DMS 273 treated with DMSO at 0.1 percent for 48 hours (cell line): Measurements from ENCODE around the gene NFATC3.
"Not testable (repeated sequence)": the region's sequence is repeated elsewhere in the genome, so short reads cannot be mapped to it uniquely, and the experiment has no call there.

Source experiments
- DNase-seq: peaks from one replicate; lab custom pipeline; 2025; lab: John Stamatoyannopoulos, UW

The NFATC3 gene

DNA sequence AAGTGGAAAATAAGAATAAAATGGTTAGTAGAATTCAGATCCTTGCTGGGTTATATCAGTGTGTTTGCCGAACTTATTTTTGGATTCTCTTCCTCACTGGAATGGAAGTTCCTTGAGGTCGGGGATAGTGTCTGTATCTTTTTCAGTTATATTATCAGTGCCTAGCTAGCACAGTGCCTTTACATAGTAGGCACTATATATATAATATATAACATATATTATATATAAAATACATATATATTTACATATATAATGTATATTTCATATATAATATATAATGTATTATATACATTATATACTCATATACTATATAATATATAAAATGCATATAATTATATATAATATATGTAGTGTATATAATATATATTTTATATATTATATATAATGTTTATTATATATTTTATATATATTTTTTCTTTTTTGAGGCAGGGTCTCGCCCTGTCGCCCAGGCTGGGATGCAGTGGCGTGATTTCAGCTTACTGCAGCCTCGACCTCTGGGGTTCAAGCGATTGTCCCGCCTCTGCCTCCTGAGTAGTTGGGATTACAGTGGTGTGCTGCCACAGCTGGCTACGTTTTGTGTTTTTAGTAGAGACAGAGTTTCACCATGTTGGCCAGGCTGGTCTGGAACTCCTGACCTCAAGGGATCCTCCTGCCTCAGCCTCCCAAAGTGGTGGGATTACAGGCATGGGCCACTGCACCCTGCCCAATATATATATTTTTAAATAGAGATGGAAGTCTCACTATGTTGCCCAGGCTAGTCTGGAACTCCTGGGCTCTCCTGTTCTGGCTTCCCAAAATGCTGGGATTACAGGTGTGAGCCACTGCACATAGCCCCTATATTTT lies 3.2 kb downstream of the NFATC3 start:
- DNase-seq = no peak

GRCh38 chr16:68089067-68089466 lies 3.9 kb downstream of the NFATC3 start:
- DNase-seq = no peak

DNA sequence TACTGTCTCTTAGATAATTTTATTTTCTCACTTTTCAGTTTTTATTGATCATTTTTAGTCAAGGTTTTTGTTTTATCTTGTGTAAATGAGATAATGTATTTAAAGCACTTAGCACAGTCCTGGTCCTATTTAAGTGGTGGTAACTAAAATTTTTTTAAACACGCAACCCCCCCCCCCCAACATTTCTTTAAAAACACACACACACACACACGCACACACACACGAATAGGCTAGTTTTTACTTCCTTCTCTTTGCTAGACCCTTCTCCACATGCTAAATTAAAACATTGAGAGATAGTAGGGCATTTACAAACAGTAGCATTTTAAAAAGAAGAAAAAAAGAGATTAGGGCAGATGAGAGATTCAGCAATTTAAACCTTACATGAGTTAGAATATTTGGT lies 5.0 kb downstream of the NFATC3 start:
- no peak for DNase-seq

GRCh38 chr16:68090533-68090932 lies 5.4 kb downstream of the NFATC3 start:
- DNase-seq = no peak

DNA sequence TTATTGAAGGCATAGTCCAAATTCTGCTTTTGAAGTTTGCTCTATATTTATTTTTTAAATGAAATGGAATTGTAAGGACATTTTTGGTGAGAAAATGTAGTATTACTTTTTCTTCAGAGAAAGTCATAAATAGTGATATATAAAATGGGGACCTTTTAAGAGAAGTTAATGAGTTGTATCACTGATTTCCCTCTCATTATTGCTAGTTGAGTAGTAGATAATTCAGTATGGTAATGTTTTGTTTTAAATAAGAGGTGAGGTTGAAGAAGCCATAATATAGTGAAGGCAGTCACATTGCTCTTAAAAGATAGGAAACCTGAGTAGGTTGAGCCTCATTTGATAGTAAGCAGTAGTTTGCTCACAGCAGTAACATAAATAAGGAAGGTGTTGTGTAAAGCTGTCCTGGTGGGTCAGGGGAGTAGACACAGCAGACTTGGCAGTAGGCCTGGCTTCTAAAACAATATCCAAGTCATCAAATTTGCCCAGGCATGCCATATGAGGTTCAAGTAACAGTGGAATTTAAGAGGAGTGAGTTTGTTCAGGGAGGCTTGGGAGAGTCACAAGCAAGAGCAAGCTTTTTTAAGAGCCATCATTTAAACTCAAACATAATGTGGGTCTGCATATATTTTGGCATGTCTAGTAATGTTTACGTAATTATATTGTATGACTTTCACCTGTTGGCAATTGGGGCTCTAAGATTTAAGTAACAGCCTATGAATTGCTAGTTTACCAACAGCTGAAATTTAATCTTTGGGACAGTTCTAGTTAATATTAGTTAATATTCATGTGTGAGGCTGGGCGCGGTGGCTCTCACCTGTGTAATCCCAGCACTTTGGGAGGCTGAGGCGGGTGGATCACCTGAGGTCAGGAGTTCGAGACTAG lies 6.5 kb downstream of the NFATC3 start:
- peak; percentile 70 for DNase-seq

- DNase-seq = not testable (repeated sequence)
These were observed 7.1 kb downstream of the NFATC3 start for GRCh38 chr16:68092275-68092674.

DNA sequence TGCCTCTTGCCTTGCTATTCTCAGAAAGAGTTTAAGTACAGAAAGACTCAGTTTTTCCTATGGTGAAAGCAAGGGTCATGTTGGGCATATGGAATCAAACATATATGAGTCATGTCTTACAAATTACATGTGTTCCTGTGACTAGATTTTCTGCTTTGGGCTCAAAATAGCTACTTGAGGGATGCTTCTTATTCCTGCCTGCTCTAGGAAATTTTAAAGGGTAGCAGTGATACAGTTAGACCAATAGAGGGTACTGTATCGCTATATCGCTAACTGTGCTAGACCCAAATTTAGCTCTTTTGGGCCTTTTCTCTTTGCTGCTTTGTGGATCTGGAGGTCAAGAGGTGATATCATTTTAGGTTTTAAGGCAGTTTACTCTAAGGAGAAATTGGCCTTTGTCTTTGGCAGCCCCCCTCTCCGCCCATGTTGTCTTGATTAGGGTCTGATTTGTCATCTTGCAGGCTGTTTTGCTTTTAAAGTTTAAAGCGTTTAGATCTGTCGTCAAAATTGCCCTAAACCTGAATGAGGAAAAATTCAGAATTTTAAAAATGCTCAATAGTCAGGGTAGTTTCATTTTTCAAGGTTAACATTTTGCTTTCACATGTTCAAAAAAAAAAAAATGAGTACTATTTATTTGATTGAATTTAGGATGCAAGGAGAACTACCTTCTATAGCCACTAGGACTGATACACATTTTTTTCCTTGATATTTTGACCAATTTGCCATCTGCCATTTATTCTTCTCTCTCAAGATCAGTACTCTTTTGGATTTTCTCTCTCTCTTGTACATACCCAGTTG lies 8.8 kb downstream of the NFATC3 start:
- no peak for DNase-seq

GRCh38 chr16:68094614-68094934 lies 9.4 kb downstream of the NFATC3 start:
- DNase-seq = no peak

DNA sequence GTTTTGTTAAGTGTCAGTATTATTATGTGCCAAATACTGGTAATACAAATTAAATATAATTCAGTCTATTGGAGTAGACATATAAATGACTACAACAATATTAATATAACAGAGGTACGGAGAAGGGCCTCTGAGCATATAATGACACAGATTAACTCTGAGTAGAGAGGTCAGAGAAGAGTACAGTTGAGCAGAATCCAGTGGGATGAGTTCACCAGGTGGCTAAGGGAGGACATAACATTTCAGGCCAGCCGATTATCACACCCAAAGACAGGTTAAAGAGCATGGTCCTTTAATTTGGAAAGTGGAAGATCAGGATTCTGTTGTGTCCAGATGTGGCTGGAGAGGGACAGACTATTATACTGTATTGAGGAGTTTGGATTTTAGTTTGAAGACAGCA lies 11.3 kb downstream of the NFATC3 start:
- no peak for DNase-seq

- no peak for DNase-seq
These were observed 11.9 kb downstream of the NFATC3 start for GRCh38 chr16:68097088-68097487.

DNA sequence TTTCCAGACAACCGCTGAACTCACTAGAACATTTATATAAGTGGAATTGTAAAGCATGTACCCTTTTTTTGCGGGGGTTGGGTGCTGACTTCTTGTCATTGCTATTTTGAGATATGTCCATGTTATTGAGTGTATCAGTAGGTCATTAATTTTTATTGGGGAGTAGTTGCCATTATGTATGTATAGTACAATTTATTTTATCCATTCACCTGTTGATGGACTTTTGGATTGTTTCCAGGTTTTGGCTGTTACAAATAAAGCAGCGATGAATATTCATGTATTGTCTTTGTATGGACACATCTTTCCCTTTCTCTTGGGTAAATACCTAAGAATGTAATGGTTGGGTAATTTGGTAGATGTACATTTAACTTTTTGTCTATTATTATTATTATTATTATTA lies 12.7 kb downstream of the NFATC3 start:
- DNase-seq = no peak

GRCh38 chr16:68100488-68100887 lies 15.3 kb downstream of the NFATC3 start:
- no peak for DNase-seq

- DNase-seq = no peak
These were observed 20.4 kb downstream of the NFATC3 start for GRCh38 chr16:68105611-68106010.

DNA sequence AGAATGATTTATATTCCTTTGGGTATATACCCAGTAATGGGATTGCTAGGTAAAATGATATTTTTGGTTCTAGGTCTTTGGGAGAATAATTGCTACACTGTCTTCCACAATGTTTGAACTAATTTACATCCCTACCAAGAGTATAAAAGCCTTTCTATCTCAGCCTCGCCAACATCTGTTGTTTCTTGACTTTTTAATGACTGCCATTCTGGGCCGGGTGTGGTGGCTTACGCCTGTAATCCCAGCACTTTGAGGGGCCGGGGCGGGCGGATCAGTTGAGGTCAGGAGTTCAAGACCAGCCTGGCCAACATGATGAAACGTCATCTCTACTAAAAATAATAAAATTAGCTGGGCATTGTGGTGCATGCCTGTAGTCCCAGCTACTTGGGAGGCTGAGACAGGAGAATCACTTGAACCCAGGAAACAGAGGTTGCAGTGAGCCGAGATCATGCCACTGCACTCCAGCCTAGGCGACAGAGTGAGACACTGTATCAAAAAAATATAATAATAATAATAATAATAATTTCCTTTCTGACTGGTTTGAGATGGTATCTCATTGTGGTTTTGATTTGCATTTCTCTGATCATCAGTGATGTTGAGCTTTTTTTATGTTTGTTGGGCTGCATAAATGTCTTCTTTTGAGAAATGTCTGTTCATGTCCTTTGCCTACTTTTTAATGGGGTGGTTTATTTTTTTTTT lies 22.2 kb downstream of the NFATC3 start:
- not testable (repeated sequence) for DNase-seq

GRCh38 chr16:68109156-68109555 lies 24.0 kb downstream of the NFATC3 start:
- not testable (repeated sequence) for DNase-seq

- not testable (repeated sequence) for DNase-seq
These were observed 25.4 kb downstream of the NFATC3 start for GRCh38 chr16:68110611-68111010.

DNA sequence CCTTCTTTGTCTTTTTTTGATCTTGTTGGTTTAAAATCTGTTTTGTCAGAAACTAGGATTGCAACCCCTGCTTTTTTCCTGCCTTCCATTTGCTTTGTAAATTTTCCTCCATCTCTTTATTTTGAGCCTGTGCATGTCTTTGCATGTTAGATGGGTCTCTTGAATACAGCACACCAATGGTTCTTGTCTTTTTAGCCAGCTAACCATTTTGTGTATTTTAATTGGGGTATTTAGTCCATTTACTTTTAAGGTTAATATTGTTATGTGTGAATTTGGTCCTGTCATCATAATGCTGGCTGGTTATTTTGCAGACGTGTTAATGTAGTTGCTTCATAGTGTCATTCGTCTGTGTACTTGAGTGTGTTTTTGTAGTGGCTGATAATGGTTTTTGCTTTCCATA lies 26.2 kb downstream of the NFATC3 start:
- DNase-seq = no peak

DNA sequence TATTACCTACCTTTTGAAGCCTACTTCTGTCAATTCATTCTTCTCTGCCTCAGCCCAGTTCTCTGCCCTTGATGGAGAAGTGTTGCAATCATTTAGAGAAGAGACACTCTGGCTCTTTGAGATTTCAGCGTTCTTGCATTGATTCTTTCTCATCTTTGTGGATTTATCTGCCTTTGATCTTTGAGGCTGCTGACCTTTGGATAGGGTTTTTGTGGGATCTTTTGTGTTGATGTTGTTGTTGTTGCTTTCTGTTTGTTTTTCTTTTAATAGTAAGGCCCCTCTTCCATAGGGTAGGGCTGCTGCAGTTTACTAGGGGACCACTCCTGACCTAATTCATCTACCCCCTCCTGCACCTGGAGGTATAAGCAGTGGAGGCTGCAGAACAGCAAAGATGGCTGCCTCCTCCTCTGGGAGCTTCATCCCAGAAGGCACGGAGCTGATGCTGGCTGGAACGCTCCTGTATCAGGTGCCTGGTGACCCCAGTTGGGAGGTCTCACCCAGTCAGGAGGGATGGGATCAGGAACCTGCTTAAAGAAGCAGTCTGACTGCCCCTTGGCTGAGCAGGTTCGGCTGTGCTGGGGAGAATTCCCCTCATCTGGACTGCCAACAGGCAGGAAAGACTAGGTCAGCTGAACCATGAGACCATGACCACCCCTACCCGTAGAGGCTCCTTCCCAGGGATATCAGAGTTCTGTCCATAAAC lies 28.0 kb downstream of the NFATC3 start:
- DNase-seq = no peak

DNA sequence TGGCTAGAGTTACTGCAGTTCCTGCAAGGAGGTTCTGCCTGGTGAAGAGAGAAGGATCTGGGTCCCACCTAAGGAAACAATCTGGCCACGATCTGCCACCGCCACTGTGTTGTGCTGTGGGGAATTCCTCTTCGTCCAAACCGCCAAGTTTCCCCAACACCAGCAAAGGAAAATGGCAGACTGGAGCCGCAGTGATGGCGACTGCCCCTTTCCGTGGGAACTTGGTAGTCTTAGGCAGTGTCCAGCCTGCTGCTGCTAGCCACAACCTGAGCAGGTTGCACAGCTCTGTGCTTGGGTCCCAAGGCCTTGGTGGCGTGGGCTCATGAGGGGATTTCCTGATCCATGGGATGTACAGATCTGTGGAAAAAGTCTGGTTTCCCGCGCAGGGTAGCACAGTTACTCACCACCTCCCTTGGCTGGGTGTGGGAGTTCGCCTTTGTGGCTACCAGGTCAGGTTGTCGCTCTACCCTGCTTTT lies 28.6 kb downstream of the NFATC3 start:
- DNase-seq = no peak

GRCh38 chr16:68114939-68115338 lies 29.8 kb downstream of the NFATC3 start:
- not testable (repeated sequence) for DNase-seq

DNA sequence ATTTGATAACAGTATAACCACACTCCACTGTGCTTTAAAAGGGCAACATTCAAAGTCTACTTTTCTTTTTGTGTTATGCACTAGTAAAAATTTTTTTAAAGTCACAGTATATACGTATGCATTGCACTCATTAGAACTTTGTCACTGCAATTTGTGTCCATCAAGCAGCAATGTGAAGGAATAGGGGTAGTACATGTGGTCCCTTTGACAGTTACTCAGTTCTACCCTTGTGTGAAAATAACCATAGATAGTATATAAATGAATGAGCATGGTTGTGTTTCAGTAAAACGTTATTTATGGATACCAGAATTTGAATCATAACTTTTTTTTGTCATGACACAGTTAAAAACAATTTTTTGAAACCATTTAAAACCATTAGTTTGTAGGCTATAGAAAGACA lies 30.7 kb downstream of the NFATC3 start:
- DNase-seq = no peak
